HCT116 (cell line): ENCODE results near the gene TOM1.

Source experiments
- EZH2 ChIP-seq: fragments of 200-600 bp; sonication (generic); IDR thresholded peaks from 2 replicates; pipeline ENCODE4 v1.6.1; 2017; ENCODE audit warnings: antibody characterized with exemption, mixed run types
- MAX ChIP-seq: IDR thresholded peaks from 2 replicates; pipeline ENCODE4 v1.6.1; 2012
- POLR2AphosphoS5 ChIP-seq: IDR thresholded peaks from 2 replicates; pipeline ENCODE4 v1.6.1; 2011; ENCODE audit warnings: mild to moderate bottlenecking, low read depth, low read length, moderate library complexity
- SRF ChIP-seq: IDR thresholded peaks from 2 replicates; pipeline ENCODE4 v1.6.1; 2012; ENCODE audit warnings: low read depth
- TF ChIP-seq, protein P1 (sequence below), 3 experiments: fragments of 200-600 bp in 1 of 3; sonication (generic) in 1 of 3; IDR thresholded peaks in 2 of 3; conservative IDR thresholded peaks in 1 of 3; 2 replicates each; pipeline ENCODE4 v1.5.1; 2012 to 2017; ENCODE audit warnings: low read depth in 2 of 3, low read length in 2 of 3, antibody characterized with exemption in 1 of 3, borderline replicate concordance in 1 of 3, control low read depth in 1 of 3, mild to moderate bottlenecking in 1 of 3, mixed read lengths in 1 of 3, mixed run types in 1 of 3, moderate library complexity in 1 of 3; ENCODE audit not compliant: insufficient read depth in 1 of 3

DNA sequence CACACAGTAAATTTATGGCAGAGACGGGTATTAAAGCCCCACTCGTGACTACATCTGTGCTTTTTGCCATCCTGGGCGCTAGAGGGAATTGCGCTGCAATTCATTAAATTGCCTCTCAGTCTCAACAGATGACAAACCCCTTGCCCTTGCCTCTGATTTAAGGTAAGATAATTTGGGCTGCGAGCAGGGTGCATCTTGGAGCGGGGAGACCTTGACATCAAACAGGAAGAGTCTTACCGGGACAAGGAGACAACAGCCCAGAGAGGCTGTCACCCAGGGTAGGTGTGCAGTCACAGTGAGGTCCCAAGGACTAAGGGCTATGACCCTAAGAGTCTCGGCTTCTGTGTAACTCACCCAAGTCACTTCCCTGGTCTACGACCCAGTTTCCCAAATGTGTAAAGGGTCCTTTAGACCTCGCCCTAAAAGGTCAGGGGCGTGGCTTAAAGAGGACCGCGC is 449 bp upstream of the TOM1 start:
- TF ChIP-seq EZH2 (no peak), SRF (no peak), POLR2AphosphoS5 (no peak), MAX (no peak)
- TF ChIP-seq, protein P1, sequence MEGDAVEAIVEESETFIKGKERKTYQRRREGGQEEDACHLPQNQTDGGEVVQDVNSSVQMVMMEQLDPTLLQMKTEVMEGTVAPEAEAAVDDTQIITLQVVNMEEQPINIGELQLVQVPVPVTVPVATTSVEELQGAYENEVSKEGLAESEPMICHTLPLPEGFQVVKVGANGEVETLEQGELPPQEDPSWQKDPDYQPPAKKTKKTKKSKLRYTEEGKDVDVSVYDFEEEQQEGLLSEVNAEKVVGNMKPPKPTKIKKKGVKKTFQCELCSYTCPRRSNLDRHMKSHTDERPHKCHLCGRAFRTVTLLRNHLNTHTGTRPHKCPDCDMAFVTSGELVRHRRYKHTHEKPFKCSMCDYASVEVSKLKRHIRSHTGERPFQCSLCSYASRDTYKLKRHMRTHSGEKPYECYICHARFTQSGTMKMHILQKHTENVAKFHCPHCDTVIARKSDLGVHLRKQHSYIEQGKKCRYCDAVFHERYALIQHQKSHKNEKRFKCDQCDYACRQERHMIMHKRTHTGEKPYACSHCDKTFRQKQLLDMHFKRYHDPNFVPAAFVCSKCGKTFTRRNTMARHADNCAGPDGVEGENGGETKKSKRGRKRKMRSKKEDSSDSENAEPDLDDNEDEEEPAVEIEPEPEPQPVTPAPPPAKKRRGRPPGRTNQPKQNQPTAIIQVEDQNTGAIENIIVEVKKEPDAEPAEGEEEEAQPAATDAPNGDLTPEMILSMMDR (IDR thresholded peaks at IDR 0.05 in 2 of 3, conservative IDR thresholded peaks at IDR 0.05 in 1 of 3; ENCODE audit: borderline replicate concordance in 1 of 3, insufficient read depth in 1 of 3, low read depth in 2 of 3, low read length in 2 of 3), result no peak
